ENCODE results near the gene CXCL8. TPM values are rescaled to one million over a fixed set of nuclear protein-coding genes. Genes with fewer than 3 reads are reported as not detected.

The CXCL8 gene
- total RNA-seq, 4 donors from 2014 or later = 0.55 to 1.1 TPM; not detected in 2

DNA sequence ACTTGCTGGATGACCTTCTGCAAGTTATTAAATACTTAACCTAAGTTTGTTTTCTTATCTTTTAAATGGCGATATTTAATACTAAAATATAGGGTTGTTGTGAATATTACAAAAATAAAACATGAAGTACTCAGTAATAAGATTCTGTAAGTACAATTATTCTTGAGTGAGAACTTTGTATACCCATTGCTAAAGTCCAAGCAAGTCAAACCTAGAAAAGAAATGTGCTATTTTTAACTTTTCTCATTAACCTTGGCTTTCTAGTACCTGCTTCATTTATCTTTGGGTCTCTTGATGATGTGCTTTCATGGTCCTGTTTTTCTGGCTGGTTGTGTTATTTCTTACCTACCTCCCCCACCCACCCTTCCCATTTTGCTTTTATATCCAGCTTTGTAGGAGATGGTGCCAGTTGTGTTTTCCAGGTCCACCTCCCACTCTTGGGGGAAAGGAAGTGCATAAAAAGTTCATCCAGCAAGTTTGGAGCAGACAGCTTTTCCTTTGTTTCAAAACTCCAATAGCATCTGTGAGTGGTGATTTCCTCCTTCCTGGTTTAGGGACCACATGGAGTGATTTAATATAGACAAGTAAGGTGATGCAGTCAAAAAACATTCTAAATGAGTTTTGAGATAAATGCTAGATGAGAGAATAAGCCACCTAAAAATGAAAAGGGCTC lies 7.5 kb upstream of the CXCL8 start:
- intact Hi-C loops (cut with DNase I; ENCODE audit: low total_unique reads) (loop anchor here (10.0 kb wide), 1 partner anchor 382 kb away; no protein-coding TSS in a partner anchor), in situ Hi-C loops (cut with MboI; ENCODE audit: low pct_ligation_motif_present in 1 of 4, low pct_unique_long_range_greater_than_20kb in 1 of 4, low sequenced_read_pairs in 3 of 4) (no loop called here)
- no peak for TF ChIP-seq POLR2AphosphoS5 (IDR thresholded peaks at IDR 0.05)
- TF ChIP-seq, protein P1, sequence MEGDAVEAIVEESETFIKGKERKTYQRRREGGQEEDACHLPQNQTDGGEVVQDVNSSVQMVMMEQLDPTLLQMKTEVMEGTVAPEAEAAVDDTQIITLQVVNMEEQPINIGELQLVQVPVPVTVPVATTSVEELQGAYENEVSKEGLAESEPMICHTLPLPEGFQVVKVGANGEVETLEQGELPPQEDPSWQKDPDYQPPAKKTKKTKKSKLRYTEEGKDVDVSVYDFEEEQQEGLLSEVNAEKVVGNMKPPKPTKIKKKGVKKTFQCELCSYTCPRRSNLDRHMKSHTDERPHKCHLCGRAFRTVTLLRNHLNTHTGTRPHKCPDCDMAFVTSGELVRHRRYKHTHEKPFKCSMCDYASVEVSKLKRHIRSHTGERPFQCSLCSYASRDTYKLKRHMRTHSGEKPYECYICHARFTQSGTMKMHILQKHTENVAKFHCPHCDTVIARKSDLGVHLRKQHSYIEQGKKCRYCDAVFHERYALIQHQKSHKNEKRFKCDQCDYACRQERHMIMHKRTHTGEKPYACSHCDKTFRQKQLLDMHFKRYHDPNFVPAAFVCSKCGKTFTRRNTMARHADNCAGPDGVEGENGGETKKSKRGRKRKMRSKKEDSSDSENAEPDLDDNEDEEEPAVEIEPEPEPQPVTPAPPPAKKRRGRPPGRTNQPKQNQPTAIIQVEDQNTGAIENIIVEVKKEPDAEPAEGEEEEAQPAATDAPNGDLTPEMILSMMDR (IDR thresholded peaks at IDR 0.05) = no peak
- no peak for TF ChIP-seq EP300 (IDR thresholded peaks at IDR 0.05; ENCODE audit: low read depth)
- TF ChIP-seq POLR2A (IDR thresholded peaks at IDR 0.05) = no peak
- no peak for DNase-seq
- H3K9me3 ChIP-seq = no peaks in the 10 kb centered on the region
- H3K36me3 ChIP-seq = no peaks in the 10 kb centered on the region
- H3K4me3 ChIP-seq = no peak overlapping the region
- H3K4me1 ChIP-seq = peaks cover 0 to 9% (median 3%) of the 10 kb centered on the region in 4 donors
- no peak overlapping the region for H3K27ac ChIP-seq
- no peaks in the 10 kb centered on the region for H3K27me3 ChIP-seq
- 94% methylated on average over 1 of the region's 1 CpG for WGBS, 2 donors (ENCODE audit: low coverage in 1 of 2)

DNA sequence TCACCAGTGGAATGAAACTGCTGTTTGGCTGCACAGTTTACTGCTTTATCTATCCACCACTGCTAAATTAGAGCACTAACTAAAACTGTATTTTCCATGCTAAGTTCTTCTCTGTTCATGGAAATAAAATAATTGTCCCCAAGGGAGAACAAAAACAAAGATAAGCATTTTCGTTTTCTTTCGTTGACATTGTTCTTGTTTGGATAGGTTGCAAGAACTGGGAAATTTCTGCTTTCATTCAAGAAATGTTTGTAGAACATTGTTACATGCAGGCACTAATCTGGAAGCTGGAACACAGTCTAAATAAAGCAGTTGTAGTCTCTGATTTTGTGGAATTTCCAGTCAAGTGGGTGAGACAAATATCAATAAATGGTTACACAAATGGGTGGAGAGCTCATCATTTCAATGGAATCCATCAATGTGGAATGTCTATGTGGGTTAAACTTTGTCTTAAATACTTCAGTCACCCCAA lies 5.8 kb upstream of the CXCL8 start:
- no peak for DNase-seq
- in situ Hi-C loops (cut with MboI; ENCODE audit: low pct_ligation_motif_present in 1 of 4, low pct_unique_long_range_greater_than_20kb in 1 of 4, low sequenced_read_pairs in 3 of 4) (no loop called here), intact Hi-C loops (cut with DNase I; ENCODE audit: low total_unique reads) (loop anchor here (10.0 kb wide), 1 partner anchor 380 kb away; no protein-coding TSS in a partner anchor)
- Histone ChIP-seq H3K4me1 (peaks cover 0 to 8% (median 3%) of the 10 kb centered on the region in 4 donors), H3K4me3 (no peak overlapping the region), H3K9me3 (no peaks in the 10 kb centered on the region), H3K27ac (no peak overlapping the region), H3K27me3 (no peaks in the 10 kb centered on the region), H3K36me3 (no peaks in the 10 kb centered on the region)
- TF ChIP-seq, protein P1 (IDR thresholded peaks at IDR 0.05) = no peak
- TF ChIP-seq POLR2AphosphoS5 (IDR thresholded peaks at IDR 0.05) (no peak), POLR2A (IDR thresholded peaks at IDR 0.05) (no peak), EP300 (IDR thresholded peaks at IDR 0.05; ENCODE audit: low read depth) (no peak)
- 46 to 52% methylated on average over 2 of the region's 2 CpGs for WGBS, 2 donors (ENCODE audit: low coverage in 1 of 2)

DNA sequence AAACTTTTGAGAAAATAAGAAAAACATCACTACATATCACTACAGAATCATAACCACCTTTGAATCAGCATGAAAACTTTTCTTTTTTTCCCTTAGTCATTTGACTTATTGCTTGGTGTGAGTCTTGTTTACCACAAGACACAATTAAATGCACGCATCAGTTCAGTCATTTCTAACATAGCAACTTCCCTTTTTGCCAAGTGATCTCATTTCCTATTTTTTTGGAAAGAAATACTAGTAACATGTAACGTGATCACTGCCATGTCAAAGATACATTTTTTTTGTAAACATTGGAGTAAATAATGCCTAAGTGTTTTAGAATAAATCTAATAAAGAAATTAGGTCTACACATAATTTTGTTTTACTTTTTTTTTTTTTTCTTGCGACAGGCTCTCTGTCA lies 5.1 kb upstream of the CXCL8 start:
- no peak for DNase-seq
- H3K4me3 ChIP-seq = no peak overlapping the region
- H3K27ac ChIP-seq = no peak overlapping the region
- peaks cover 0 to 6% (median 2%) of the 10 kb centered on the region in 4 donors for H3K4me1 ChIP-seq
- H3K9me3 ChIP-seq = no peaks in the 10 kb centered on the region
- no peaks in the 10 kb centered on the region for H3K27me3 ChIP-seq
- WGBS, 2 donors (ENCODE audit: low coverage in 1 of 2) = 49 to 64% methylated on average over 2 to 3 of the region's 3 CpGs
- in situ Hi-C loops (cut with MboI; ENCODE audit: low pct_ligation_motif_present in 1 of 4, low pct_unique_long_range_greater_than_20kb in 1 of 4, low sequenced_read_pairs in 3 of 4) (no loop called here), intact Hi-C loops (cut with DNase I; ENCODE audit: low total_unique reads) (loop anchor here (10.0 kb wide), 1 partner anchor 380 kb away; no protein-coding TSS in a partner anchor)
- no peaks in the 10 kb centered on the region for H3K36me3 ChIP-seq
- TF ChIP-seq EP300 (IDR thresholded peaks at IDR 0.05; ENCODE audit: low read depth) (no peak), POLR2A (IDR thresholded peaks at IDR 0.05) (no peak), POLR2AphosphoS5 (IDR thresholded peaks at IDR 0.05) (no peak)
- TF ChIP-seq, protein P1 (IDR thresholded peaks at IDR 0.05) = no peak

DNA sequence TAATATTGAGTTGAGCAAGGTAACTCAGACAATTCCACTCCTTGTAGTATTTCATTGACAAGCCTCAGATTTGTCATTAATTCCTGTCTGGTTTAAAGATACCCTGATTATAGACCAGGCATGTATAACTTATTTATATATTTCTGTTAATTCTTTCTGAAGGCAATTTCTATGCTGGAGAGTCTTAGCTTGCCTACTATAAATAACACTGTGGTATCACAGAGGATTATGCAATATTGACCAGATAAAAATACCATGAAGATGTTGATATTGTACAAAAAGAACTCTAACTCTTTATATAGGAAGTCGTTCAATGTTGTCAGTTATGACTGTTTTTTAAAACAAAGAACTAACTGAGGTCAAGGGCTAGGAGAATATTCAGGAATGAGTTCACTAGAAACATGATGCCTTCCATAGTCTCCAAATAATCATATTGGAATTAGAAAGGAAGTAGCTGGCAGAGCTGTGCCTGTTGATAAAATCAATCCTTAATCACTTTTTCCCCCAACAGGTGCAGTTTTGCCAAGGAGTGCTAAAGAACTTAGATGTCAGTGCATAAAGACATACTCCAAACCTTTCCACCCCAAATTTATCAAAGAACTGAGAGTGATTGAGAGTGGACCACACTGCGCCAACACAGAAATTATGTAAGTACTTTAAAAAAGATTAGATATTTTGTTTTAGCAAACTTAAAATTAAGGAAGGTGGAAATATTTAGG lies 821 bp downstream of the CXCL8 start:
- 47 to 52% methylated on average over 2 of the region's 2 CpGs for WGBS, 2 donors (ENCODE audit: low coverage in 1 of 2)
- H3K4me3 ChIP-seq = no peak overlapping the region
- in situ Hi-C loops (cut with MboI; ENCODE audit: low pct_ligation_motif_present in 1 of 4, low pct_unique_long_range_greater_than_20kb in 1 of 4, low sequenced_read_pairs in 3 of 4) = no loop called here

More for the DNA sequence above, 821 bp downstream of the CXCL8 start:
- H3K36me3 ChIP-seq = no peaks in the 10 kb centered on the region
- TF ChIP-seq EP300 (IDR thresholded peaks at IDR 0.05; ENCODE audit: low read depth) (no peak), POLR2AphosphoS5 (IDR thresholded peaks at IDR 0.05) (no peak), POLR2A (IDR thresholded peaks at IDR 0.05) (no peak)
- TF ChIP-seq, protein P1 (IDR thresholded peaks at IDR 0.05) = no peak
- intact Hi-C loops (cut with DNase I; ENCODE audit: low total_unique reads) = no loop called here
- H3K27ac ChIP-seq = no peak overlapping the region
- no peaks in the 10 kb centered on the region for H3K27me3 ChIP-seq
- DNase-seq = no peak
- H3K4me1 ChIP-seq = peaks cover 0 to 13% (median 7%) of the 10 kb centered on the region in 4 donors
- H3K9me3 ChIP-seq = no peaks in the 10 kb centered on the region

Data from transverse colon (tissue), 4 donors.